Erythroblast (primary cell): Measurements from ENCODE around the gene GFI1B.

Source experiments
- GATA1 ChIP-seq: IDR thresholded peaks from 2 replicates; pipeline ENCODE4 v1.6.1; 2011; ENCODE audit warnings: low read depth, mild to moderate bottlenecking, control low read depth, low read length, moderate library complexity
- POLR2A ChIP-seq: IDR thresholded peaks from 2 replicates; pipeline ENCODE4 v1.6.1; 2011; ENCODE audit warnings: mild to moderate bottlenecking, low read length

DNA sequence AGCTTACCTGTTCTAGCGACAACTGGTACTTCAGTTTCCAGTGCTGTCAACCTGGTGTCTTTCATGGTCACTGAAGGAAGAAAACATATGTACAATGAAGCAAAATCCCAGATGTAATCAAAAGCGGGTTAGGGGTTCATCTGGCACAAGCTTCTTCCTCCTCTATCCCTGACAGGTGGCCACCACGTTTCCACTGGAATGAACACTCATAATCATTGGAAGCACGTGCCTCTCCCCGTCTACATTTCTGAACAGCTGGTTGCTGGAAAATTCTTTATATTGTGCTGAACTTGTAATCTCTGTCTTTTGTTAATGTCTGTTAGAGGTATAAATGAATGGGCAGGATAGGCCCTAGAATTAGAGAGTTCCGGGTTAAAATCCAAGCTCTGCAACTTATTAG lies 43.5 kb upstream of the GFI1B start:
- TF ChIP-seq POLR2A (no peak), GATA1 (no peak)
